ENCODE measurements around the gene EEF1AKMT3. TPM values are rescaled to one million over a fixed set of nuclear protein-coding genes. Genes with fewer than 3 reads are reported as not detected.

EEF1AKMT3 gene
- polyA plus RNA-seq, 1 donor (not counting 4 experiments of a cell fraction or from before 2014, with no cell fraction given) = 7.7 TPM

- FAIRE-seq (no peak), DNase-seq (ENCODE audit: low read depth, low spot score) (no peak)
- no peaks in the 10 kb centered on the region for H3K9me3 ChIP-seq (ENCODE audit: control insufficient read depth, low read depth, low read length)
- H3K9ac ChIP-seq (ENCODE audit: control insufficient read depth, extremely low read depth, insufficient read depth, low read length) = no peak overlapping the region
- dilution Hi-C loops (cut with MboI; ENCODE audit: extremely low pct_ligation_motif_present, low sequenced_read_pairs) = no loop called here
- H3K4me1 ChIP-seq (ENCODE audit: control insufficient read depth, extremely low read depth, insufficient read depth, low read length) = peaks cover 4% of the 10 kb centered on the region
- H4K20me1 ChIP-seq (ENCODE audit: control insufficient read depth, extremely low read depth, insufficient read depth, low read length) = no peaks in the 10 kb centered on the region
- TF ChIP-seq CTCF (optimal IDR thresholded peaks at IDR 0.05 in 1 of 3, IDR thresholded peaks at IDR 0.05 in 1 of 3, conservative IDR thresholded peaks at IDR 0.05 in 1 of 3; ENCODE audit: extremely low read depth in 1 of 3, insufficient read depth in 2 of 3, low read length in 3 of 3) (no peak), EZH2 (IDR thresholded peaks at IDR 0.05; ENCODE audit: low read length) (no peak)
- no peak overlapping the region for H3K4me2 ChIP-seq (ENCODE audit: control insufficient read depth, extremely low read depth, insufficient read depth, low read depth, low read length)
- no peaks in the 10 kb centered on the region for H3K79me2 ChIP-seq (ENCODE audit: control insufficient read depth, insufficient read depth, low read length)
- peaks cover 5 to 10% of the 10 kb centered on the region in 2 experiments for H3K36me3 ChIP-seq (ENCODE audit: control insufficient read depth in 2 of 2, extremely low read depth in 1 of 2, insufficient read depth in 2 of 2, low read length in 2 of 2)
- no peaks in the 10 kb centered on the region for H3K9me1 ChIP-seq (ENCODE audit: control insufficient read depth, extremely low read depth, insufficient read depth, low read length)
- H3K27me3 ChIP-seq (ENCODE audit: control insufficient read depth, extremely low read depth, insufficient read depth, low read length) = no peaks in the 10 kb centered on the region
- no peak overlapping the region for H2AFZ ChIP-seq (ENCODE audit: control insufficient read depth, low read length)
- H3K4me3 ChIP-seq (ENCODE audit: control insufficient read depth in 2 of 3, extremely low read depth in 1 of 3, insufficient read depth in 2 of 3, low read depth in 1 of 3, low read length in 3 of 3) = no peak overlapping the region
- no peak overlapping the region for H3K27ac ChIP-seq (ENCODE audit: control insufficient read depth, insufficient read depth, low read length)
These were observed 48.8 kb upstream of the EEF1AKMT3 start for GRCh38 chr12:57723630-57723962.

GRCh38 chr12:57724003-57724935, 48.1 kb upstream of the EEF1AKMT3 start:
- no peaks in the 10 kb centered on the region for H3K9me3 ChIP-seq (ENCODE audit: control insufficient read depth, low read depth, low read length)
- H3K4me1 ChIP-seq (ENCODE audit: control insufficient read depth, extremely low read depth, insufficient read depth, low read length) = peaks cover 4% of the 10 kb centered on the region
- peaks cover 5 to 6% of the 10 kb centered on the region in 2 experiments for H3K36me3 ChIP-seq (ENCODE audit: control insufficient read depth in 2 of 2, extremely low read depth in 1 of 2, insufficient read depth in 2 of 2, low read length in 2 of 2)
- H3K27me3 ChIP-seq (ENCODE audit: control insufficient read depth, extremely low read depth, insufficient read depth, low read length) = no peaks in the 10 kb centered on the region
- H3K27ac ChIP-seq (ENCODE audit: control insufficient read depth, insufficient read depth, low read length) = no peak overlapping the region
- H3K79me2 ChIP-seq (ENCODE audit: control insufficient read depth, insufficient read depth, low read length) = no peaks in the 10 kb centered on the region
- no peaks in the 10 kb centered on the region for H4K20me1 ChIP-seq (ENCODE audit: control insufficient read depth, extremely low read depth, insufficient read depth, low read length)
- H3K9ac ChIP-seq (ENCODE audit: control insufficient read depth, extremely low read depth, insufficient read depth, low read length) = no peak overlapping the region
- no peaks in the 10 kb centered on the region for H3K9me1 ChIP-seq (ENCODE audit: control insufficient read depth, extremely low read depth, insufficient read depth, low read length)
- H3K4me3 ChIP-seq (ENCODE audit: control insufficient read depth in 2 of 3, extremely low read depth in 1 of 3, insufficient read depth in 2 of 3, low read depth in 1 of 3, low read length in 3 of 3) = no peak overlapping the region
- no peak overlapping the region for H3K4me2 ChIP-seq (ENCODE audit: control insufficient read depth, extremely low read depth, insufficient read depth, low read depth, low read length)
- no peak for DNase-seq (ENCODE audit: low read depth, low spot score)
- dilution Hi-C loops (cut with MboI; ENCODE audit: extremely low pct_ligation_motif_present, low sequenced_read_pairs) = no loop called here
- H2AFZ ChIP-seq (ENCODE audit: control insufficient read depth, low read length) = no peak overlapping the region
- TF ChIP-seq CTCF (optimal IDR thresholded peaks at IDR 0.05 in 1 of 3, IDR thresholded peaks at IDR 0.05 in 1 of 3, conservative IDR thresholded peaks at IDR 0.05 in 1 of 3; ENCODE audit: extremely low read depth in 1 of 3, insufficient read depth in 2 of 3, low read length in 3 of 3) (no peak), EZH2 (IDR thresholded peaks at IDR 0.05; ENCODE audit: low read length) (no peak)
- FAIRE-seq = no peak
